ENCODE results near the gene BACH2.

BACH2 gene

DNA sequence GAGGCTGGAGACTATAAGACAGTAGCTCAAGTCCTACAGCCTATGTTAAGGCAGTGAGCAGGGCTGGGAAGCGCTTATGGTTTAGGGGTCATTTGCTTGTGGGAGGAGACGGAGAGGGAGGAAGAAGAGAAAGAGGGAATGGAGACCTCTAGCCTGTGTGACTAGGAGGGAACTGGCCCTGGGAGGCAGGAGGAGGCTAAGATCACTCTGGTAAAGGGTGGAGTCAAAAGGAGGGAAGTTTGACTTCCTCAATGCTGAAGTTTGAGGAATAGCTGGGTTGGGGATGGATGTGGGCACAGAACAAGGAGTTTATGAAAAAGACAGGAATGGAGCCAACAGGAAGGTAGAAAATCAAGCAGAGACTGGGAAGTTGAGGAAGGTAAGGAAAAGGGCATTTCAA, 6.4 kb upstream of the BACH2 start:
- Histone ChIP-seq H3K9ac (ENCODE audit: low read length in 5 of 5) (no peak overlapping the region), H3K27me3 (ENCODE audit: control insufficient read depth in 5 of 5, insufficient read depth in 4 of 5, low read length in 5 of 5) (no peaks in the 10 kb centered on the region), H3K36me3 (ENCODE audit: control insufficient read depth in 5 of 5, insufficient read depth in 5 of 5, low read length in 5 of 5) (no peaks in the 10 kb centered on the region), H3K4me3 (ENCODE audit: low read depth in 1 of 5, low read length in 5 of 5) (no peak overlapping the region), H3K9me3 (ENCODE audit: control insufficient read depth in 5 of 5, low read length in 5 of 5) (no peaks in the 10 kb centered on the region), H3K4me1 (ENCODE audit: control insufficient read depth in 5 of 5, insufficient read depth in 5 of 5, low read length in 5 of 5) (no peaks in the 10 kb centered on the region), H3K27ac (ENCODE audit: low read depth, low read length) (no peak overlapping the region)

DNA sequence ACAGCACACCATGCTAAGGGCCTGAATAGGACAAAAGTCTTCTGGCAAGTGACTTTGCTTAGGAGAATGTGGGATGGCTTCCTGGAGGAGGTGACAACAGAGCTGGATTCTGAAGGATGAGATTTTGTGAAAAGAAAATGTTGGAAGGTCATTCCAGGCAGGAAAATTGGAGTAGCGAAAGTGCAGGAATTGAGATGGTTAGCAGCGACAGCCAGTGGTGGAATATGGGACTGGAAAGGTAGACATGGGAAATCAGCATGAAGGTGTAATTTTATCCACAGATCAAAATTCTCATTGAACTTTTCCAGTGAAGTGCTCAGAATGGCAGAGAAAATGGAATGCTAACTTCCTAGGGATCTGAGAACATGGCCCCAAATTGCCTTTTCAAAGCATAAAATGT, 5.7 kb upstream of the BACH2 start:
- no peaks in the 10 kb centered on the region for H3K36me3 ChIP-seq (ENCODE audit: control insufficient read depth in 5 of 5, insufficient read depth in 5 of 5, low read length in 5 of 5)
- no peak overlapping the region for H3K27ac ChIP-seq (ENCODE audit: low read depth, low read length)
- H3K9me3 ChIP-seq (ENCODE audit: control insufficient read depth in 5 of 5, low read length in 5 of 5), result no peaks in the 10 kb centered on the region
- H3K4me1 ChIP-seq (ENCODE audit: control insufficient read depth in 5 of 5, insufficient read depth in 5 of 5, low read length in 5 of 5), result peaks cover 0 to 1% (median under 1%) of the 10 kb centered on the region in 5 donors
- H3K9ac ChIP-seq (ENCODE audit: low read length in 5 of 5), result no peak overlapping the region
- no peaks in the 10 kb centered on the region for H3K27me3 ChIP-seq (ENCODE audit: control insufficient read depth in 5 of 5, insufficient read depth in 4 of 5, low read length in 5 of 5)
- H3K4me3 ChIP-seq (ENCODE audit: low read depth in 1 of 5, low read length in 5 of 5), result no peak overlapping the region

DNA sequence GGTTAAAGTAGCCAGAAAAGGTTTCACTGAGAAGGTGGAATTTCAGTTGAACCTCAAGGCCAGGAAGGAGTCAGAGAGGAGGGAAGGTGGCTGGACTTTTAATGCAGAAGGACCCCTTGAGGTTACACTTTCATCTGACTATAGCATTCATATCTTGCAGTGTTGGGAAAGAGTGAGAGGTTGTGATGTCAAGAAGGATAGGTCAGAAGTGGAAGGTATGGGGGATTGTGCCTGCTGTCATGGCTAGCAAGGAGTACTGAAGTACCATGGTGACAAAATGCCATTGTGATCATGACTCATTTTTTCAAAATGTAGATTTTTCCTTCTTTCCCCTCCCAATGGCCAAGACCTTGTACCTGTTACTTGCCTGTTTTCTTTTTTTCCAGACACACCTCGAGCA, 5.2 kb upstream of the BACH2 start:
- Histone ChIP-seq H3K4me3 (ENCODE audit: low read depth in 1 of 5, low read length in 5 of 5) (no peak overlapping the region), H3K9me3 (ENCODE audit: control insufficient read depth in 5 of 5, low read length in 5 of 5) (no peaks in the 10 kb centered on the region), H3K27me3 (ENCODE audit: control insufficient read depth in 5 of 5, insufficient read depth in 4 of 5, low read length in 5 of 5) (no peaks in the 10 kb centered on the region), H3K36me3 (ENCODE audit: control insufficient read depth in 5 of 5, insufficient read depth in 5 of 5, low read length in 5 of 5) (no peaks in the 10 kb centered on the region), H3K4me1 (ENCODE audit: control insufficient read depth in 5 of 5, insufficient read depth in 5 of 5, low read length in 5 of 5) (peaks cover 0 to 6% (median 4%) of the 10 kb centered on the region in 5 donors), H3K9ac (ENCODE audit: low read length in 5 of 5) (no peak overlapping the region), H3K27ac (ENCODE audit: low read depth, low read length) (no peak overlapping the region)

GRCh38 chr6:90298459-90299053, 1.9 kb upstream of the BACH2 start:
- peaks cover 0 to 22% (median 19%) of the 10 kb centered on the region in 5 donors for H3K4me1 ChIP-seq (ENCODE audit: control insufficient read depth in 5 of 5, insufficient read depth in 5 of 5, low read length in 5 of 5)
- no peak overlapping the region for H3K9ac ChIP-seq (ENCODE audit: low read length in 5 of 5)
- H3K27me3 ChIP-seq (ENCODE audit: control insufficient read depth in 5 of 5, insufficient read depth in 4 of 5, low read length in 5 of 5), result peaks cover 0 to 13% (median 10%) of the 10 kb centered on the region in 5 donors
- H3K27ac ChIP-seq (ENCODE audit: low read depth, low read length), result no peak overlapping the region
- H3K9me3 ChIP-seq (ENCODE audit: control insufficient read depth in 5 of 5, low read length in 5 of 5), result no peaks in the 10 kb centered on the region
- H3K4me3 ChIP-seq (ENCODE audit: low read depth in 1 of 5, low read length in 5 of 5), result no peak overlapping the region
- H3K36me3 ChIP-seq (ENCODE audit: control insufficient read depth in 5 of 5, insufficient read depth in 5 of 5, low read length in 5 of 5), result no peaks in the 10 kb centered on the region

GRCh38 chr6:90297867-90298381, 1.3 kb upstream of the BACH2 start:
- Histone ChIP-seq H3K4me3 (ENCODE audit: low read depth in 1 of 5, low read length in 5 of 5) (no peak overlapping the region), H3K9me3 (ENCODE audit: control insufficient read depth in 5 of 5, low read length in 5 of 5) (no peaks in the 10 kb centered on the region), H3K36me3 (ENCODE audit: control insufficient read depth in 5 of 5, insufficient read depth in 5 of 5, low read length in 5 of 5) (no peaks in the 10 kb centered on the region), H3K27me3 (ENCODE audit: control insufficient read depth in 5 of 5, insufficient read depth in 4 of 5, low read length in 5 of 5) (peaks cover 0 to 16% (median 10%) of the 10 kb centered on the region in 5 donors), H3K9ac (ENCODE audit: low read length in 5 of 5) (no peak overlapping the region), H3K4me1 (ENCODE audit: control insufficient read depth in 5 of 5, insufficient read depth in 5 of 5, low read length in 5 of 5) (peaks cover 0 to 22% (median 19%) of the 10 kb centered on the region in 5 donors), H3K27ac (ENCODE audit: low read depth, low read length) (no peak overlapping the region)

DNA sequence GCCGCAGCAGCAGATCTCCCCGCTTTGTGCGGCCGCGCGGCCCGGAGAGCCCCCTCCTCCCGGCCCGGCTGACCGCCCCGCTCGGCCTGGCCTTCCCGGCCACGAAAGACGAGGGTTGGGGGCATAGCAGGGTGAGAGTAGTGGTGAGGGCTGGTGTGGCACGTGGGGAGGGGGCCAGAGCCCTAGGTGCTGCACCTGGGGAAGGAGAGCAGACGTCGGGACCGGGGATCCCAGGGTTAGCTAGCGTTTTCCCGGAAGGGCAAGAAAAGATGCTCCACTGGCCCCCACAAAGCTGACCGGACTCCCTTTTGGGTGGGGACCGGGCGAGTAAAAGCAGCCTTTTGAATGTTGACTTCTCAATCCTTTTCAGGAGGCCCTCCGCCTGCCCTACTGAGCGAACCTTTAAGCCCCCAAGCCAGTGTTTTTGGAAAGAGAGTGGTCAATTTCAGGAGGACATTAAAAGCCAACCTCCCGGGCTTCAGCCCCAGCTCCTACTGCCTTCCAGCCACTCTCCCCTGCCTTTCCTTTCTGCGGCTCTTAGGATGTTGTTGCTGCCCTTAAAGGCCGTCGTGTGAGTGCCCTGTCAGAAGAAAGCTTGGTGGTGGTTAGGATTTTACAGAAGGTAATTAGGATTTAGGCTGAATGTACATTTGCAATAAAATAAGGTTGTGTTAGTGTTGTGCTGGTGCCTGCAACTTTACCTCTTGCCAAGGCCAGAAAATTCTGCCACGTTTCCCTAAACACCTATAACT, 648 bp upstream of the BACH2 start:
- no peaks in the 10 kb centered on the region for H3K9me3 ChIP-seq (ENCODE audit: control insufficient read depth in 5 of 5, low read length in 5 of 5)
- peaks cover 0 to 19% (median 10%) of the 10 kb centered on the region in 5 donors for H3K27me3 ChIP-seq (ENCODE audit: control insufficient read depth in 5 of 5, insufficient read depth in 4 of 5, low read length in 5 of 5)
- peaks cover 0 to 22% (median 19%) of the 10 kb centered on the region in 5 donors for H3K4me1 ChIP-seq (ENCODE audit: control insufficient read depth in 5 of 5, insufficient read depth in 5 of 5, low read length in 5 of 5)
- no peaks in the 10 kb centered on the region for H3K36me3 ChIP-seq (ENCODE audit: control insufficient read depth in 5 of 5, insufficient read depth in 5 of 5, low read length in 5 of 5)
- H3K9ac ChIP-seq (ENCODE audit: low read length in 5 of 5), result peak overlapping the region in 2 of 5 donors; percentile 25 to 43
- H3K27ac ChIP-seq (ENCODE audit: low read depth, low read length), result no peak overlapping the region
- peak overlapping the region; percentile 29 to 74 (median 67) for H3K4me3 ChIP-seq (ENCODE audit: low read depth in 1 of 5, low read length in 5 of 5)

DNA sequence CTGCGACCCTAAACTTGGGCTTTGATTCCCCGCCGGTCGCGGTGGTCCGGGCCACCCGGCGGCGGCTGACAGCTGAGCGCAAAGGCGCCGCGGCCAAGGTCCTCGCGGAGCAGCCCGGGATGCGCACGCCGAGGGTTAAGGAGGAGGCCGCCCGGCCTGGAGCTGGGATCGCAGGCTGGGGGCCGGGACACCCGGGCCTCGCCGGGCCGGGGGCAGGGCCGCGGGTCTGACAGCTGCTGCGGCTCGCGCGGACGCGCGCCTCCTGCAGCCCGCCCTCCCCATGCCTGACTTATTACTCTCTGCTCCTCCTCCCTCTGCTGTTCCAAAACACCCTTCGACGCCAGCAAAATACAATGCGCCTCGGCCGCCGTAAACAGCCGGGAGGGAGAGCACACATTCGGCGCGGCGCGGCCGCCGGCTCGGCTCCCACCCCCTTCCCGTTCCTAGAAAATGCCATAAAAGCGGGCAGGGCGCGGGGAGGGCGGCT, 746 bp downstream of the BACH2 start:
- Histone ChIP-seq H3K4me3 (ENCODE audit: low read depth in 1 of 5, low read length in 5 of 5) (peak overlapping the region; percentile 72 to 81 (median 74)), H3K36me3 (ENCODE audit: control insufficient read depth in 5 of 5, insufficient read depth in 5 of 5, low read length in 5 of 5) (no peaks in the 10 kb centered on the region), H3K27ac (ENCODE audit: low read depth, low read length) (no peak overlapping the region), H3K27me3 (ENCODE audit: control insufficient read depth in 5 of 5, insufficient read depth in 4 of 5, low read length in 5 of 5) (peaks cover 0 to 19% (median 10%) of the 10 kb centered on the region in 5 donors), H3K9me3 (ENCODE audit: control insufficient read depth in 5 of 5, low read length in 5 of 5) (no peaks in the 10 kb centered on the region), H3K9ac (ENCODE audit: low read length in 5 of 5) (peak overlapping the region in 4 of 5 donors; percentile 7 to 61 (median 24)), H3K4me1 (ENCODE audit: control insufficient read depth in 5 of 5, insufficient read depth in 5 of 5, low read length in 5 of 5) (peaks cover 0 to 22% (median 19%) of the 10 kb centered on the region in 5 donors)

GRCh38 chr6:90294989-90295853, 1.4 kb downstream of the BACH2 start:
- Histone ChIP-seq H3K4me3 (ENCODE audit: low read depth in 1 of 5, low read length in 5 of 5) (peak overlapping the region; percentile 72 to 81 (median 74)), H3K9me3 (ENCODE audit: control insufficient read depth in 5 of 5, low read length in 5 of 5) (no peaks in the 10 kb centered on the region), H3K36me3 (ENCODE audit: control insufficient read depth in 5 of 5, insufficient read depth in 5 of 5, low read length in 5 of 5) (no peaks in the 10 kb centered on the region), H3K4me1 (ENCODE audit: control insufficient read depth in 5 of 5, insufficient read depth in 5 of 5, low read length in 5 of 5) (peaks cover 0 to 22% (median 19%) of the 10 kb centered on the region in 5 donors), H3K9ac (ENCODE audit: low read length in 5 of 5) (peak overlapping the region in 4 of 5 donors; percentile 7 to 61 (median 24)), H3K27ac (ENCODE audit: low read depth, low read length) (no peak overlapping the region), H3K27me3 (ENCODE audit: control insufficient read depth in 5 of 5, insufficient read depth in 4 of 5, low read length in 5 of 5) (peaks cover 0 to 19% (median 10%) of the 10 kb centered on the region in 5 donors)

DNA sequence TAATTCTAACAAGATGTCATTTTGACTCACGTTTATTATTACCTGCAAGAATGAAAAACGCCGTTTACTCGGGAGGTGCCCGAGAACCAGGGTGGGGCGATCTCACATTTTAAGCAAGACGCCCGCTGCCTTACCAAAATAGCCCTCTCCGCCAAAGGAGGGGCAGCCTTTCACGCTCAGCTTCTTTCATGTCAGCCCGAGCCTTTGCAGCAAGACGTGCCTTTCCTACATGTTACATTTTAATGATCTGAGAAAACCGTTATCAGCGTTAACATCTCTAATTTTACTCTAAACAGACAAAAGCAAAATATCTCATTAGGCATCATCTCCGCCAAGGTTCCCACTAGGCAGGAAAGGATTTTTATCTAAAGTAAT, 2.0 kb downstream of the BACH2 start:
- no peaks in the 10 kb centered on the region for H3K36me3 ChIP-seq (ENCODE audit: control insufficient read depth in 5 of 5, insufficient read depth in 5 of 5, low read length in 5 of 5)
- peaks cover 0 to 22% (median 19%) of the 10 kb centered on the region in 5 donors for H3K4me1 ChIP-seq (ENCODE audit: control insufficient read depth in 5 of 5, insufficient read depth in 5 of 5, low read length in 5 of 5)
- peak overlapping the region in 1 of 5 donors; percentile 51 for H3K9ac ChIP-seq (ENCODE audit: low read length in 5 of 5)
- peaks cover 0 to 19% (median 10%) of the 10 kb centered on the region in 5 donors for H3K27me3 ChIP-seq (ENCODE audit: control insufficient read depth in 5 of 5, insufficient read depth in 4 of 5, low read length in 5 of 5)
- H3K4me3 ChIP-seq (ENCODE audit: low read depth in 1 of 5, low read length in 5 of 5), result peak overlapping the region; percentile 55 to 74 (median 74)
- no peaks in the 10 kb centered on the region for H3K9me3 ChIP-seq (ENCODE audit: control insufficient read depth in 5 of 5, low read length in 5 of 5)
- no peak overlapping the region for H3K27ac ChIP-seq (ENCODE audit: low read depth, low read length)

All from subcutaneous abdominal adipose tissue (tissue), 5 donors.